ENCODE data around the gene CLIC5.

CLIC5 gene

GRCh38 chr6:45997875-45998506 is 17.7 kb downstream of the CLIC5 start:
- no peak overlapping the region for H2BK120ac ChIP-seq (ENCODE audit: low read depth, low read length)
- no peak overlapping the region for H3K18ac ChIP-seq (ENCODE audit: low read length)
- no peak overlapping the region for H2AK5ac ChIP-seq (ENCODE audit: low read length)
- no peak overlapping the region for H2BK15ac ChIP-seq (replicated peaks; ENCODE audit: low read depth)
- H4K8ac ChIP-seq (ENCODE audit: low read depth, low read length) = no peak overlapping the region
- WGBS (ENCODE audit: extremely low coverage, insufficient coverage, low lambda C conversion rate) = no CpG with 5 or more reads among the region's 5 CpGs
- no peak overlapping the region for H3K23ac ChIP-seq (ENCODE audit: low read length)
- no peak overlapping the region for H3K4me2 ChIP-seq (ENCODE audit: low read length)
- no peak overlapping the region for H3K4me3 ChIP-seq (ENCODE audit: low read length)
- no peak overlapping the region for H4K5ac ChIP-seq (ENCODE audit: low read length)
- no peak overlapping the region for H3K9ac ChIP-seq (ENCODE audit: low read length)
- DNase-seq = peak; percentile 49
- H3K27me3 ChIP-seq (ENCODE audit: insufficient read depth, low read length, poor library complexity) = no peaks in the 10 kb centered on the region
- no peaks in the 10 kb centered on the region for H3K79me1 ChIP-seq (ENCODE audit: low read length)
- H3K27ac ChIP-seq (ENCODE audit: low read depth, low read length) = no peak overlapping the region
- no peak overlapping the region for H2BK5ac ChIP-seq (ENCODE audit: low read length)
- no peaks in the 10 kb centered on the region for H3K79me2 ChIP-seq (ENCODE audit: control insufficient read depth, insufficient read depth, low read length)
- H3K4me1 ChIP-seq (ENCODE audit: control insufficient read depth, low read depth, low read length) = no peaks in the 10 kb centered on the region
- no peaks in the 10 kb centered on the region for H3K36me3 ChIP-seq (ENCODE audit: control insufficient read depth, insufficient read depth, low read length)
- H3K4ac ChIP-seq (ENCODE audit: low read depth, low read length) = no peak overlapping the region
- H3K56ac ChIP-seq (ENCODE audit: low read length) = no peak overlapping the region

DNA sequence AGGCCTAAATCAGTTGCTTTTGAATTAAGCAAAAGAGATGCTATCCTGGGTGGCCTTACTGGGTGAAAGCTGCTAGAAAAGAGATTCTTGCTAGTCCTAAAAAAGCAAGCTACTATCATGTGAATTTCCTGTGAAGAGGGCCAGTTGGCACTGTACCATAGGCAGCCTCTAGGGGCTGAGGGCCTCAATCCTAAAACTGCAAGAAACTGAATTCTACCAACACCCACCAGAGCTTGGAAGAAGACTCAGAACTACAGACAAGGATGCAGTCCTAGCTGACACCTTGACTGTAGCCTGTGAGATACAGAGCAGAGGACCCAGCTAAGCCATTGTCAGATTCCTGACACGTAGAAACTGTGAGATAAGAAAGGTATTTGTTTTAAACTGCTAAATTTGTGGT is 24.5 kb downstream of the CLIC5 start:
- H3K36me3 ChIP-seq (ENCODE audit: control insufficient read depth, insufficient read depth, low read length) = no peaks in the 10 kb centered on the region
- no peaks in the 10 kb centered on the region for H3K27me3 ChIP-seq (ENCODE audit: insufficient read depth, low read length, poor library complexity)
- H3K18ac ChIP-seq (ENCODE audit: low read length) = no peak overlapping the region
- no peak overlapping the region for H3K56ac ChIP-seq (ENCODE audit: low read length)
- peak; percentile 67 for DNase-seq
- H2BK5ac ChIP-seq (ENCODE audit: low read length) = no peak overlapping the region
- H4K8ac ChIP-seq (ENCODE audit: low read depth, low read length) = no peak overlapping the region
- no peak overlapping the region for H3K23ac ChIP-seq (ENCODE audit: low read length)
- H3K4ac ChIP-seq (ENCODE audit: low read depth, low read length) = no peak overlapping the region
- no peak overlapping the region for H3K9ac ChIP-seq (ENCODE audit: low read length)
- no peaks in the 10 kb centered on the region for H3K79me1 ChIP-seq (ENCODE audit: low read length)
- no peak overlapping the region for H4K5ac ChIP-seq (ENCODE audit: low read length)
- no CpG with 5 or more reads among the region's 1 CpG for WGBS (ENCODE audit: extremely low coverage, insufficient coverage, low lambda C conversion rate)
- no peak overlapping the region for H3K4me2 ChIP-seq (ENCODE audit: low read length)
- no peak overlapping the region for H2BK120ac ChIP-seq (ENCODE audit: low read depth, low read length)
- H3K4me1 ChIP-seq (ENCODE audit: control insufficient read depth, low read depth, low read length) = no peaks in the 10 kb centered on the region
- H3K27ac ChIP-seq (ENCODE audit: low read depth, low read length) = no peak overlapping the region
- no peak overlapping the region for H2AK5ac ChIP-seq (ENCODE audit: low read length)
- H2BK15ac ChIP-seq (replicated peaks; ENCODE audit: low read depth) = no peak overlapping the region
- no peak overlapping the region for H3K4me3 ChIP-seq (ENCODE audit: low read length)
- no peaks in the 10 kb centered on the region for H3K79me2 ChIP-seq (ENCODE audit: control insufficient read depth, insufficient read depth, low read length)

- H2BK15ac ChIP-seq (replicated peaks; ENCODE audit: low read depth) = no peak overlapping the region
- no peak overlapping the region for H3K4ac ChIP-seq (ENCODE audit: low read depth, low read length)
- H3K79me2 ChIP-seq (ENCODE audit: control insufficient read depth, insufficient read depth, low read length) = no peaks in the 10 kb centered on the region
- no peak overlapping the region for H4K5ac ChIP-seq (ENCODE audit: low read length)
- H2BK5ac ChIP-seq (ENCODE audit: low read length) = no peak overlapping the region
- H2AK5ac ChIP-seq (ENCODE audit: low read length) = no peak overlapping the region
- no peak overlapping the region for H3K56ac ChIP-seq (ENCODE audit: low read length)
- no peaks in the 10 kb centered on the region for H3K27me3 ChIP-seq (ENCODE audit: insufficient read depth, low read length, poor library complexity)
- no peaks in the 10 kb centered on the region for H3K79me1 ChIP-seq (ENCODE audit: low read length)
- H4K8ac ChIP-seq (ENCODE audit: low read depth, low read length) = no peak overlapping the region
- DNase-seq = no peak
- H3K4me1 ChIP-seq (ENCODE audit: control insufficient read depth, low read depth, low read length) = no peaks in the 10 kb centered on the region
- no CpG with 5 or more reads among the region's 1 CpG for WGBS (ENCODE audit: extremely low coverage, insufficient coverage, low lambda C conversion rate)
- H3K4me3 ChIP-seq (ENCODE audit: low read length) = no peak overlapping the region
- H3K23ac ChIP-seq (ENCODE audit: low read length) = no peak overlapping the region
- H3K18ac ChIP-seq (ENCODE audit: low read length) = no peak overlapping the region
- no peak overlapping the region for H2BK120ac ChIP-seq (ENCODE audit: low read depth, low read length)
- no peak overlapping the region for H3K4me2 ChIP-seq (ENCODE audit: low read length)
- no peak overlapping the region for H3K9ac ChIP-seq (ENCODE audit: low read length)
- H3K27ac ChIP-seq (ENCODE audit: low read depth, low read length) = no peak overlapping the region
- H3K36me3 ChIP-seq (ENCODE audit: control insufficient read depth, insufficient read depth, low read length) = no peaks in the 10 kb centered on the region
Observed at GRCh38 chr6:45990162-45990561, 25.5 kb downstream of the CLIC5 start.

GRCh38 chr6:45988635-45989034 is 27.0 kb downstream of the CLIC5 start:
- Histone ChIP-seq H2BK5ac (ENCODE audit: low read length) (no peak overlapping the region), H3K79me2 (ENCODE audit: control insufficient read depth, insufficient read depth, low read length) (no peaks in the 10 kb centered on the region), H3K56ac (ENCODE audit: low read length) (no peak overlapping the region), H3K36me3 (ENCODE audit: control insufficient read depth, insufficient read depth, low read length) (no peaks in the 10 kb centered on the region), H3K4ac (ENCODE audit: low read depth, low read length) (no peak overlapping the region), H2BK120ac (ENCODE audit: low read depth, low read length) (no peak overlapping the region), H3K4me2 (ENCODE audit: low read length) (no peak overlapping the region), H4K5ac (ENCODE audit: low read length) (no peak overlapping the region), H3K4me1 (ENCODE audit: control insufficient read depth, low read depth, low read length) (no peaks in the 10 kb centered on the region), H2AK5ac (ENCODE audit: low read length) (no peak overlapping the region), H3K18ac (ENCODE audit: low read length) (no peak overlapping the region), H3K79me1 (ENCODE audit: low read length) (no peaks in the 10 kb centered on the region), H3K9ac (ENCODE audit: low read length) (no peak overlapping the region), H3K27me3 (ENCODE audit: insufficient read depth, low read length, poor library complexity) (no peaks in the 10 kb centered on the region), H3K4me3 (ENCODE audit: low read length) (no peak overlapping the region), H3K27ac (ENCODE audit: low read depth, low read length) (no peak overlapping the region), H2BK15ac (replicated peaks; ENCODE audit: low read depth) (no peak overlapping the region), H3K23ac (ENCODE audit: low read length) (no peak overlapping the region), H4K8ac (ENCODE audit: low read depth, low read length) (no peak overlapping the region)
- DNase-seq = no peak
- WGBS (ENCODE audit: extremely low coverage, insufficient coverage, low lambda C conversion rate) = no CpG with 5 or more reads among the region's 2 CpGs

GRCh38 chr6:45987856-45988255 is 27.8 kb downstream of the CLIC5 start:
- no peak for DNase-seq
- no peak overlapping the region for H3K4me2 ChIP-seq (ENCODE audit: low read length)
- H3K9ac ChIP-seq (ENCODE audit: low read length) = no peak overlapping the region
- no peaks in the 10 kb centered on the region for H3K79me1 ChIP-seq (ENCODE audit: low read length)
- H4K5ac ChIP-seq (ENCODE audit: low read length) = no peak overlapping the region
- H3K27ac ChIP-seq (ENCODE audit: low read depth, low read length) = no peak overlapping the region
- H3K36me3 ChIP-seq (ENCODE audit: control insufficient read depth, insufficient read depth, low read length) = no peaks in the 10 kb centered on the region
- no peak overlapping the region for H3K4ac ChIP-seq (ENCODE audit: low read depth, low read length)
- no peak overlapping the region for H2BK5ac ChIP-seq (ENCODE audit: low read length)
- H2BK15ac ChIP-seq (replicated peaks; ENCODE audit: low read depth) = no peak overlapping the region
- no CpG with 5 or more reads among the region's 1 CpG for WGBS (ENCODE audit: extremely low coverage, insufficient coverage, low lambda C conversion rate)
- no peaks in the 10 kb centered on the region for H3K4me1 ChIP-seq (ENCODE audit: control insufficient read depth, low read depth, low read length)
- H3K4me3 ChIP-seq (ENCODE audit: low read length) = no peak overlapping the region
- no peaks in the 10 kb centered on the region for H3K79me2 ChIP-seq (ENCODE audit: control insufficient read depth, insufficient read depth, low read length)
- no peak overlapping the region for H3K18ac ChIP-seq (ENCODE audit: low read length)
- H2AK5ac ChIP-seq (ENCODE audit: low read length) = no peak overlapping the region
- no peak overlapping the region for H3K56ac ChIP-seq (ENCODE audit: low read length)
- no peak overlapping the region for H3K23ac ChIP-seq (ENCODE audit: low read length)
- H3K27me3 ChIP-seq (ENCODE audit: insufficient read depth, low read length, poor library complexity) = no peaks in the 10 kb centered on the region
- no peak overlapping the region for H4K8ac ChIP-seq (ENCODE audit: low read depth, low read length)
- no peak overlapping the region for H2BK120ac ChIP-seq (ENCODE audit: low read depth, low read length)

GRCh38 chr6:45986746-45987274 is 28.9 kb downstream of the CLIC5 start:
- no peak overlapping the region for H3K56ac ChIP-seq (ENCODE audit: low read length)
- no peak overlapping the region for H3K4ac ChIP-seq (ENCODE audit: low read depth, low read length)
- no peak overlapping the region for H2BK5ac ChIP-seq (ENCODE audit: low read length)

More at GRCh38 chr6:45986746-45987274, 28.9 kb downstream of the CLIC5 start:
- H3K4me3 ChIP-seq (ENCODE audit: low read length) = no peak overlapping the region
- no peak overlapping the region for H4K8ac ChIP-seq (ENCODE audit: low read depth, low read length)
- H4K5ac ChIP-seq (ENCODE audit: low read length) = no peak overlapping the region
- H2BK15ac ChIP-seq (replicated peaks; ENCODE audit: low read depth) = no peak overlapping the region
- no peak overlapping the region for H3K4me2 ChIP-seq (ENCODE audit: low read length)
- H3K79me1 ChIP-seq (ENCODE audit: low read length) = no peaks in the 10 kb centered on the region
- no peaks in the 10 kb centered on the region for H3K4me1 ChIP-seq (ENCODE audit: control insufficient read depth, low read depth, low read length)
- H3K36me3 ChIP-seq (ENCODE audit: control insufficient read depth, insufficient read depth, low read length) = no peaks in the 10 kb centered on the region
- H3K27ac ChIP-seq (ENCODE audit: low read depth, low read length) = no peak overlapping the region
- no peaks in the 10 kb centered on the region for H3K79me2 ChIP-seq (ENCODE audit: control insufficient read depth, insufficient read depth, low read length)
- H3K27me3 ChIP-seq (ENCODE audit: insufficient read depth, low read length, poor library complexity) = no peaks in the 10 kb centered on the region
- no peak overlapping the region for H3K18ac ChIP-seq (ENCODE audit: low read length)
- no peak overlapping the region for H3K23ac ChIP-seq (ENCODE audit: low read length)
- no peak overlapping the region for H3K9ac ChIP-seq (ENCODE audit: low read length)
- no peak overlapping the region for H2BK120ac ChIP-seq (ENCODE audit: low read depth, low read length)
- DNase-seq = no peak
- no peak overlapping the region for H2AK5ac ChIP-seq (ENCODE audit: low read length)

Data from mesendoderm (in vitro differentiated cells).